GM06990 (cell line): ENCODE data around the gene NPBWR2.

Experiments used
- DNase-seq: peaks from one replicate; pipeline ENCODE4 v3.0.0-alpha.2; 2011; ENCODE audit not compliant: insufficient read length; ENCODE audit errors: extremely low read depth
- H3K27me3 ChIP-seq: replicated peaks from 2 replicates; pipeline ENCODE4 v1.6.0; 2011; ENCODE audit warnings: low read length; ENCODE audit not compliant: control insufficient read depth, insufficient read depth
- H3K36me3 ChIP-seq: 2 replicates; pipeline ENCODE4 v1.5.1; 2011; ENCODE audit warnings: low read length; ENCODE audit not compliant: control insufficient read depth, insufficient read depth
- H3K4me3 ChIP-seq: replicated peaks from 2 replicates; pipeline ENCODE4 v1.5.1; 2011; ENCODE audit warnings: low read depth, mild to moderate bottlenecking, control low read depth, low read length
- TF ChIP-seq, protein P1 (sequence below): IDR thresholded peaks from 2 replicates; pipeline ENCODE4 v1.5.1; 2011; ENCODE audit warnings: low read length, control low read depth, mild to moderate bottlenecking, inconsistent platforms; ENCODE audit not compliant: insufficient read depth, poor library complexity, severe bottlenecking

The NPBWR2 gene

GRCh38 chr20:64056889-64057627, 50.3 kb downstream of the NPBWR2 start:
- Histone ChIP-seq H3K4me3 (peak overlapping the region; percentile 47), H3K27me3 (no peaks in the 10 kb centered on the region), H3K36me3 (no peaks in the 10 kb centered on the region)
- TF ChIP-seq, protein P1, sequence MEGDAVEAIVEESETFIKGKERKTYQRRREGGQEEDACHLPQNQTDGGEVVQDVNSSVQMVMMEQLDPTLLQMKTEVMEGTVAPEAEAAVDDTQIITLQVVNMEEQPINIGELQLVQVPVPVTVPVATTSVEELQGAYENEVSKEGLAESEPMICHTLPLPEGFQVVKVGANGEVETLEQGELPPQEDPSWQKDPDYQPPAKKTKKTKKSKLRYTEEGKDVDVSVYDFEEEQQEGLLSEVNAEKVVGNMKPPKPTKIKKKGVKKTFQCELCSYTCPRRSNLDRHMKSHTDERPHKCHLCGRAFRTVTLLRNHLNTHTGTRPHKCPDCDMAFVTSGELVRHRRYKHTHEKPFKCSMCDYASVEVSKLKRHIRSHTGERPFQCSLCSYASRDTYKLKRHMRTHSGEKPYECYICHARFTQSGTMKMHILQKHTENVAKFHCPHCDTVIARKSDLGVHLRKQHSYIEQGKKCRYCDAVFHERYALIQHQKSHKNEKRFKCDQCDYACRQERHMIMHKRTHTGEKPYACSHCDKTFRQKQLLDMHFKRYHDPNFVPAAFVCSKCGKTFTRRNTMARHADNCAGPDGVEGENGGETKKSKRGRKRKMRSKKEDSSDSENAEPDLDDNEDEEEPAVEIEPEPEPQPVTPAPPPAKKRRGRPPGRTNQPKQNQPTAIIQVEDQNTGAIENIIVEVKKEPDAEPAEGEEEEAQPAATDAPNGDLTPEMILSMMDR = no peak
- DNase-seq = peak; percentile 69

GRCh38 chr20:64056639-64056888, 50.8 kb downstream of the NPBWR2 start:
- H3K4me3 ChIP-seq = no peak overlapping the region
- TF ChIP-seq, protein P1 = no peak
- no peaks in the 10 kb centered on the region for H3K27me3 ChIP-seq
- H3K36me3 ChIP-seq = no peaks in the 10 kb centered on the region
- no peak for DNase-seq

DNA sequence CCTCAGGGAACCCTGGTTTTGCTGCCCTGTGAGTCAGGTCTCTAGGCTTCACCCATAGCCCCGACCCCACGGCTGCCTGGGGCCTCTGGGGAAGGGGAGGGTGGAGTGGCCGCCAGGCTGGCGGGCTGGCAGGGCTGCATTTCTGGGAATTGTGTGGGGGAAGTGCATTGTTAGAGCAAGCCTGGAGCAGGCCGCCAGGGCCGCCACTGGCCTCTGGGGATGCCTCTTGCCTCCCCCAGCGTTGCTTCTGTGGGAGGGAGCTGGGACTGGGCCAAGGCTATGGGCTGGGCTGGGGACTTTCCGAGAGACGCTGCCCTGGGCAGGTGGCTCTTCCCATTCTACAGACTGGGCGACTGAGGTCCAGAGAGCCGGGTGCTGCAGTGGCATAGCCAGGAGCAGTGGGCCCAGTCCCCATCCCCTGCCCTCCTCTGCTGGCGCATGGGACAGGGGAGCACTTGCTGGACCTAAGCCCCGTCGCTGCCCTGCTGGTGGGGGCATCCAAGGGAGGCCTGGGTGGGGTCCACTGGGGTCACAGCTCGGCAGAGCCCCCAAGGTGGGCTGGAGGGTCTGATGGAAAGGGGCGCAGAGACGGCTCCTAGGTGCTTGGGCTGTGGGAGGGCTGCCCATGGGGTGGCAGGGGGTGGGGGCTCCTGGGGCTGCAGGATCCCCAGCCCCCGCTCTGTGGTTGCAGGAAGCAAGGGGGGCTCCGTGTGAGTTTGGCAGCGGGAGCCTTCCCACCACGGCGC, 51.3 kb downstream of the NPBWR2 start:
- TF ChIP-seq, protein P1 = no peak
- H3K27me3 ChIP-seq = no peaks in the 10 kb centered on the region
- H3K36me3 ChIP-seq = no peaks in the 10 kb centered on the region
- no peak overlapping the region for H3K4me3 ChIP-seq
- no peak for DNase-seq

DNA sequence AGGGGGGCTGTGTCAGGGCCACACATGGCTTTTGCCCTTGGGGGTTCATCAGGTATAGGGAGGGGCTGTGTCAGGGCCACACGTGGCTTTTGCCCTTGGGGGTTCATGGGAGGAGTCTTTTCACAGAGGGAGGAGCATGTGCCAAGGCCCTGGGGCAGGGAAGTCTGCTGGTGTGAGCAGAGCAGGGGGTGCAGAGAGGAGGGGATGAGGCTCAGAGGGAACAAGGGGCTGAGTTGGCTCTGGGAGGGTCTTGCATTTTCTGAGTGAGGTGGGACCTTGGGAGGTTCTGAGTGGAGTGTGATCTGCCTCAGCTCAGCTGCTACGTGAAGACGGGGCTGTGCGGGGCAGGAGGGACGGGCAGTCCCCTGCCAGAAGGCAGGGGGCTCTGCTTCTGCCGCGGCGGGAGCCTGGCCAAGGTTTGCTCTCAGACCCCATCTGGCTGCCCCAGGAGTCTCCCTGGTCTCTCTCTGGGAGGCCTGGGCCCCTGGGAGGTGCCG, 51.9 kb downstream of the NPBWR2 start:
- Histone ChIP-seq H3K27me3 (no peaks in the 10 kb centered on the region), H3K4me3 (no peak overlapping the region), H3K36me3 (no peaks in the 10 kb centered on the region)
- DNase-seq = no peak
- TF ChIP-seq, protein P1 = no peak

- no peak for DNase-seq
- H3K27me3 ChIP-seq = no peaks in the 10 kb centered on the region
- no peaks in the 10 kb centered on the region for H3K36me3 ChIP-seq
- H3K4me3 ChIP-seq = no peak overlapping the region
- TF ChIP-seq, protein P1 = peak; percentile 48
Observed at GRCh38 chr20:64053841-64054661, 53.3 kb downstream of the NPBWR2 start.
